GM12873 (cell line): ENCODE data around the gene ZCCHC14.

Experiments used
- TF ChIP-seq, protein P1 (sequence below): IDR thresholded peaks from 2 replicates; pipeline ENCODE4 v1.5.1; 2012; ENCODE audit warnings: low read depth, mild to moderate bottlenecking, moderate library complexity, low read length, control low read depth; ENCODE audit not compliant: insufficient read depth; ENCODE audit errors: missing control alignments

Gene ZCCHC14

DNA sequence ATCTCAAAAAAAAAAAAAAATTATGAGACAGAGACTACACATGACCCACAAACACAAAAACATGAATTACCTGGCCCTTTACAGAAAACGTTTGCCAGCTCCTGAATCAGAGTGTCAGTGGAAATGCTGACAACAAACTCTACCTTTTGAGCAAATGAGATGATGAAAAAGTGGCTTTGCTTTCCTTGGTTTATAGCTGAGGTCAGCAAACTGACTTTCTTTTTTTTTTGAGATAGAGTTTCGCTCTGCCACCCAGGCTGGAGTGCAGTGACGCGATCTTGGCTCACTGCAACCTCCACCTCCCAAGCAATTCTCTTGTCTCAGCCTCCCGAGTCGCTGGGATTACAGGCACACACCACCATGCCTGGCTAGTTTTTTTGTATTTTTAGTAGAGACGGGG is 46.3 kb downstream of the ZCCHC14 start:
- TF ChIP-seq, protein P1, sequence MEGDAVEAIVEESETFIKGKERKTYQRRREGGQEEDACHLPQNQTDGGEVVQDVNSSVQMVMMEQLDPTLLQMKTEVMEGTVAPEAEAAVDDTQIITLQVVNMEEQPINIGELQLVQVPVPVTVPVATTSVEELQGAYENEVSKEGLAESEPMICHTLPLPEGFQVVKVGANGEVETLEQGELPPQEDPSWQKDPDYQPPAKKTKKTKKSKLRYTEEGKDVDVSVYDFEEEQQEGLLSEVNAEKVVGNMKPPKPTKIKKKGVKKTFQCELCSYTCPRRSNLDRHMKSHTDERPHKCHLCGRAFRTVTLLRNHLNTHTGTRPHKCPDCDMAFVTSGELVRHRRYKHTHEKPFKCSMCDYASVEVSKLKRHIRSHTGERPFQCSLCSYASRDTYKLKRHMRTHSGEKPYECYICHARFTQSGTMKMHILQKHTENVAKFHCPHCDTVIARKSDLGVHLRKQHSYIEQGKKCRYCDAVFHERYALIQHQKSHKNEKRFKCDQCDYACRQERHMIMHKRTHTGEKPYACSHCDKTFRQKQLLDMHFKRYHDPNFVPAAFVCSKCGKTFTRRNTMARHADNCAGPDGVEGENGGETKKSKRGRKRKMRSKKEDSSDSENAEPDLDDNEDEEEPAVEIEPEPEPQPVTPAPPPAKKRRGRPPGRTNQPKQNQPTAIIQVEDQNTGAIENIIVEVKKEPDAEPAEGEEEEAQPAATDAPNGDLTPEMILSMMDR, result no peak

DNA sequence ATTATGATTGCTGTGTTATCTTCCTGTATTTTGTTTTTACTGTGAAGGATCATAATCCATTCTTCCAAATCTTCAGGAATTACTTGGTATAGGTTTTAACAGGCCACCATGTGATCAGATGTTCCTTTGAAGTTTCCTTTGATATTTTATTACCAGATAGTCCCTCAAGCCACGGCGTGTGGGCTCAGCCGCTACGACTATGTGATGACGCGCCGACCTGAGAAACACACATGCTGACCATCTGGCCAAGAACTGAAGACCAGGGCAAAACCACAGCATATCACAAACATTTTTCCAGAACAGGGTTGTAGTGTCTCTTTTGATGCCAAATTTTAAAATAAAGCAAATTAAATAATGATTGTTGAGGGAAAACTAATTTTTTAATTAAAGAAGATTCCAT is 47.3 kb downstream of the ZCCHC14 start:
- TF ChIP-seq, protein P1, result no peak

DNA sequence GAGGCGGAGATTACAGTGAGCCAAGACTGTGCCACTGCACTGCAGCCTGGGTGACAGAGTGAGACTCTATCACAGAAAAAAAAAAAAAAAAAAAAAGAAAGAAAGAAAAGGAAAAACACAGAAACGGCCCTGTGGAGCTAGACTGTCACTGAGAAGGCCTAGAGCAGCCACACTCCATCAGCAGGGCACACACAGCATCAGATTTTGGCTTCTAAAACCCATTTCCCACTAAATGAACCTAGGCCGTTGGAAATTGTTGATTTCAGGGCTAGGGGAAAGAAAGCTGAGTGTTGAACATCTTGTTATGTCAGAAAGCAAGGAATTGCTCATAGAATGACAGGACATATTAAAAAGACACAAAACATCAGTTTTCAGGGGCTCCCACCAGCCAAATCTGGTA is 48.9 kb downstream of the ZCCHC14 start:
- TF ChIP-seq, protein P1, result no peak

GRCh38 chr16:87443016-87443415 is 49.8 kb downstream of the ZCCHC14 start:
- TF ChIP-seq, protein P1, result no peak

GRCh38 chr16:87442581-87442966 is 50.2 kb downstream of the ZCCHC14 start:
- TF ChIP-seq, protein P1, result no peak

- TF ChIP-seq, protein P1, result no peak
These were observed 50.8 kb downstream of the ZCCHC14 start for GRCh38 chr16:87441886-87442580.

DNA sequence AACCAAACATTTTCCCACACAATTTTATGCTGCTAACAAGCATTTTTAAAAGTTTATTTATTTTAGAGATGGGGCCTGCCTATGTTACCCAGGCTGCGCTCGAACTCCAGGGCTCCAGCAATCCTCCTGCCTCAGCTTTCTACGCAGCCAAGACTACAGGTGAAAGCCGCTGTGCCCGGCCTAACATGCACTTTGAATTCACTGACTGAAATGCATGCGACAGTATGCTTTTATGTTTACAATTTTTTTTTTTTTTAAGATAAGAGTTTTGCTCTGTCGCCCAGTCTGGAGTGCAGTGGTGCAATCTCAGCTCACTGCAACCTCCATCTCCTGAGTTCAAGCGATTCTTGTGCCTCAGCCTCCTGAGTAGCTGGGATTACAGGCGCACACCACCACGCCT is 52.9 kb downstream of the ZCCHC14 start:
- TF ChIP-seq, protein P1, result no peak
